Tibial nerve (tissue), 4 donors: Measurements from ENCODE around the gene PNRC1. TPM values are rescaled to one million over a fixed set of nuclear protein-coding genes. Genes with fewer than 3 reads are reported as not detected.
"Not testable (repeated sequence)": the region's sequence is repeated elsewhere in the genome, so short reads cannot be mapped to it uniquely, and the experiment has no call there.

ENCODE experiments used
- DNase-seq, 2 donors: peaks; one replicate each; pipeline ENCODE4 v3.0.0-alpha.2; 2019; ENCODE audit warnings: low spot score in 2 of 2
- H3K27ac ChIP-seq, 4 donors: fragments of 200-600 bp; sonication (generic) in 3 of 4; one replicate each; pipeline ENCODE4 v1.5.1; 2017 to 2019; ENCODE audit warnings: mild to moderate bottlenecking in 1 of 4
- H3K27me3 ChIP-seq, 2 donors: fragments of 200-600 bp; sonication (generic) in 1 of 2; one replicate each; pipeline versions ENCODE4 v1.5.1 to v1.6.0; 2017 to 2019
- H3K36me3 ChIP-seq, 3 donors: fragments of 200-600 bp; sonication (generic); one replicate each; pipeline ENCODE4 v1.5.1; 2018 to 2019
- H3K4me1 ChIP-seq, 4 donors: fragments of 200-600 bp; sonication (generic) in 3 of 4; one replicate each; pipeline ENCODE4 v1.5.1; 2017 to 2019
- H3K4me3 ChIP-seq, 4 donors: fragments of 200-600 bp; sonication (generic) in 3 of 4; one replicate each; pipeline ENCODE4 v1.5.1; 2017 to 2019; ENCODE audit warnings: mild to moderate bottlenecking in 1 of 4, moderate library complexity in 1 of 4
- H3K9me3 ChIP-seq, 4 donors: fragments of 200-600 bp; sonication (generic) in 3 of 4; one replicate each; pipeline ENCODE4 v1.5.1; 2017 to 2019
- EP300 ChIP-seq, 2 donors: sonication (generic); formaldehyde crosslinking; IDR thresholded peaks; one replicate each; pipeline ENCODE4 v1.6.1; 2017; ENCODE audit warnings: antibody characterized with exemption in 2 of 2, mild to moderate bottlenecking in 1 of 2
- POLR2A ChIP-seq, 2 donors: fragments of 450-650 bp; IDR thresholded peaks; one replicate each; pipeline ENCODE4 v1.6.1; 2017; ENCODE audit warnings: antibody characterized with exemption in 2 of 2, mild to moderate bottlenecking in 2 of 2, moderate library complexity in 2 of 2
- WGBS, 2 donors: methylation state at CpG; one replicate each; pipeline ENCODE4 v1.1.5; 2018; 5-methylcytosine and 5-hydroxymethylcytosine counted together
- total RNA-seq, 4 donors: library from RNA; depleted of rRNA; stranded (reverse); fragments of >200 nt; gene quantifications; one replicate each; pipeline ENCODE4 v1.1.0, GENCODE V29; 2016
- TF ChIP-seq, protein P1 (sequence below), 5 experiments: fragments of 200-600 bp in 3 of 5; fragments of 450-650 bp in 2 of 5; sonication (generic) in 3 of 5; IDR thresholded peaks; one replicate each; pipeline ENCODE4 v1.5.1; 2016 to 2019; ENCODE audit warnings: antibody characterized with exemption in 5 of 5, mild to moderate bottlenecking in 3 of 5, moderate library complexity in 2 of 5

Gene PNRC1
- total RNA-seq, 4 donors from 2014 or later, result 220 to 264 (median 247) TPM

DNA sequence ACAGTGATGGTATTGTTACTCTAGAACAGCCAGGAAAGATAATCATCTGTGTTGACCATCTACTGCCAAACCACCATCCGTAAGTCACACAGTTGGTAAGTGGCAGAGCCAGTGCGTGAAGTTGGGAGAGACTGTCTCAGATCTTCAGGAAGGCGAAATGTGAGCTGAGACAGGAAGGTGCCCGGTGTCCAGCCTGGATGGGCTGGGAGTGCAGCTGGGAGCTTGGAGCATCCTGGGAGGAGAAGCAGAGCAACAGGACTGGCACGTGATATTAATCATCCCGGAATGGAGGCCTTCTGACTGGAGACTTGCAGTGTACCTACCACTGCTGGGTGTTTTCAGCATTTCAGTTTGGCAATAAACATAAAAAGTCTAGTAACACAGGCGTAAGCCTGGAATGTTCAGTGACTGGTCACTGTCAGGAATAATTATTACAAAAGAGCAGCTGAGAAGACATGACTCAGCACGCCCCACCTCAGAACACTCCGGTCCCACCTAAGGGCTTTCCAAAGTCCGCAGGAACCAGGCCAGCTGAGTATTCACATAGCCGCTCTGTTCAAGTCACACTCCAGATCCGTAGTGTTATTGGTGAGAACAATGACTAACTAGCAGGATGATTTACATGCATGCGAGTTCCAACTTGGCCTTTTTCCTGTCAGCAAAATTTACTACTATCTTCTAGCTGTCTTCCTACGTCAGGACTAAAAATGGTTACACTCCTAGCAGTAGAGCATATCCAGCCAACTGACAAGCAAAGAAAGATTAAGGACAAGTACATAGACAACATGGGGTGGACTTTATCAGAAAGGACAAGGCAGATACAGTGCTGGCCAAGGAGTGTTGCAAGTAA, 45.1 kb upstream of the PNRC1 start:
- 48 to 57% methylated on average over 14 of the region's 14 CpGs for WGBS, 2 donors
- peaks cover 0 to 14% (median 3%) of the 10 kb centered on the region in 4 donors for H3K9me3 ChIP-seq
- peak; percentile 53 to 84 for DNase-seq
- TF ChIP-seq EP300 (IDR thresholded peaks at IDR 0.05), result peak; percentile 34 to 92
- no peak for TF ChIP-seq POLR2A (IDR thresholded peaks at IDR 0.05)
- TF ChIP-seq, protein P1, sequence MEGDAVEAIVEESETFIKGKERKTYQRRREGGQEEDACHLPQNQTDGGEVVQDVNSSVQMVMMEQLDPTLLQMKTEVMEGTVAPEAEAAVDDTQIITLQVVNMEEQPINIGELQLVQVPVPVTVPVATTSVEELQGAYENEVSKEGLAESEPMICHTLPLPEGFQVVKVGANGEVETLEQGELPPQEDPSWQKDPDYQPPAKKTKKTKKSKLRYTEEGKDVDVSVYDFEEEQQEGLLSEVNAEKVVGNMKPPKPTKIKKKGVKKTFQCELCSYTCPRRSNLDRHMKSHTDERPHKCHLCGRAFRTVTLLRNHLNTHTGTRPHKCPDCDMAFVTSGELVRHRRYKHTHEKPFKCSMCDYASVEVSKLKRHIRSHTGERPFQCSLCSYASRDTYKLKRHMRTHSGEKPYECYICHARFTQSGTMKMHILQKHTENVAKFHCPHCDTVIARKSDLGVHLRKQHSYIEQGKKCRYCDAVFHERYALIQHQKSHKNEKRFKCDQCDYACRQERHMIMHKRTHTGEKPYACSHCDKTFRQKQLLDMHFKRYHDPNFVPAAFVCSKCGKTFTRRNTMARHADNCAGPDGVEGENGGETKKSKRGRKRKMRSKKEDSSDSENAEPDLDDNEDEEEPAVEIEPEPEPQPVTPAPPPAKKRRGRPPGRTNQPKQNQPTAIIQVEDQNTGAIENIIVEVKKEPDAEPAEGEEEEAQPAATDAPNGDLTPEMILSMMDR (IDR thresholded peaks at IDR 0.05), result no peak
- H3K4me1 ChIP-seq, result peaks cover 0 to 33% (median 17%) of the 10 kb centered on the region in 4 donors
- no peaks in the 10 kb centered on the region for H3K27me3 ChIP-seq
- H3K36me3 ChIP-seq, result no peaks in the 10 kb centered on the region
- peak overlapping the region; percentile 64 to 88 (median 82) for H3K27ac ChIP-seq
- no peak overlapping the region for H3K4me3 ChIP-seq

DNA sequence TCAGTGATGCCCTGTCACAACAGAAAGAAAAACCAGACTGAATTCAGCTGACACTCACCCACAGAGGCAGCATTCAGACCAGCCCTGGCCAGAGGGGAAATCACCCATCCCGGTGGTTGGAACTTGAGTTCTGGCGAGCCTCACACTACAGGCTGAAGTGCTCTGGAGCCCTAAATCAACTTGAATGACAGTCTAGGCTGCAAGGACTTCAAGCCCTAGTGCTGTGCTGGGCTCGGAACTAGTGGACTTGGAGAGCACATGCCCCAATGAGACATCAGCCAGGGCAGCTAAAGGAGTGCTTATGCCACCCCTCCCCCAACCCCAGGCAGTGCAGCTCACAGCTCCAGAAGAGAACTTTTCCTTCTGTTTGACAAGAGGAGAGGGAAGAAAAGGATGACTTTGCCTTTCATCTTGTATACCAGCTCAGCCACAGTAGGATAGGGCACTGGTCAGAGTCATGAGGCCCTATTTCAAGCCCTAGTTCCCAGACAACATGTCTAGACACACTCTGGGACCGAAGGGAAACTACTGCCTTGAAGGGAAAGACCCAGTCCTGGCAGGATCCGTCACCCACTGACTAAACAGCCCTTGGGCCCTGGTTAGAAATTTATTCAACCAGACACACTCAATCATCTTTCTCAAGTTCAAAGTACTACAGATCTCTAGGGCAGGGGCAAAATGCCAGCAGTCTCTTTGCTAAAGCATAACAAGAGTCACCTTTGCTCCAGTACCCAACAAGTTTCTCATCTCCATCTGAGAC, 43.2 kb upstream of the PNRC1 start:
- TF ChIP-seq EP300 (IDR thresholded peaks at IDR 0.05), result no peak
- TF ChIP-seq, protein P1 (IDR thresholded peaks at IDR 0.05), result no peak
- no peak for TF ChIP-seq POLR2A (IDR thresholded peaks at IDR 0.05)
- Histone ChIP-seq H3K27me3 (no peaks in the 10 kb centered on the region), H3K4me3 (no peak overlapping the region), H3K4me1 (peaks cover 0 to 33% (median 17%) of the 10 kb centered on the region in 4 donors), H3K9me3 (peaks cover 0 to 14% (median 3%) of the 10 kb centered on the region in 4 donors), H3K27ac (peak overlapping the region in 3 of 4 donors; percentile 76 to 88 (median 88)), H3K36me3 (no peaks in the 10 kb centered on the region)
- WGBS, 2 donors, result 68 to 79% methylated on average over 3 to 5 of the region's 5 CpGs
- no peak for DNase-seq

DNA sequence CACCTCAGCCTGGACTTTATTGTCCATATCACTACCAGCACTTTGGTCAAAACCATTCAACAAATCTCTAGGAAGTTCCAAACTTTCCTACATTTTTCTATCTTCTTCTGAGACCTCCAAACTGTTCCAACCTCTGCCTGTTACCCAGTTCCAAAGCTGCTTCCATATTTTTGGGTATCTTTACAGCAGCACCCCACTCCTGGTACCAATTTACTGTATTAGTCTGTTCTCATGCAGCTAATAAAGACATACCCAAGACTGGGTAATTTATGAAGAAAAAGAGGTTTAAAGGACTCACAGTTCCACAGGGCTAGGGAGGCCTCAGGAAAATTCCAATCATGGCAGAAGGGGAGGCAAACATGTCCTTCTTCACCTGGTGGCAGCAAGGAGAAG, 42.7 kb upstream of the PNRC1 start:
- DNase-seq, H3K36me3 ChIP-seq, H3K27ac ChIP-seq, H3K27me3 ChIP-seq, H3K4me3 ChIP-seq: not testable (repeated sequence)
- H3K4me1 ChIP-seq, result peaks cover 0 to 33% (median 17%) of the 10 kb centered on the region in 4 donors
- peaks cover 0 to 14% (median 3%) of the 10 kb centered on the region in 4 donors for H3K9me3 ChIP-seq

DNA sequence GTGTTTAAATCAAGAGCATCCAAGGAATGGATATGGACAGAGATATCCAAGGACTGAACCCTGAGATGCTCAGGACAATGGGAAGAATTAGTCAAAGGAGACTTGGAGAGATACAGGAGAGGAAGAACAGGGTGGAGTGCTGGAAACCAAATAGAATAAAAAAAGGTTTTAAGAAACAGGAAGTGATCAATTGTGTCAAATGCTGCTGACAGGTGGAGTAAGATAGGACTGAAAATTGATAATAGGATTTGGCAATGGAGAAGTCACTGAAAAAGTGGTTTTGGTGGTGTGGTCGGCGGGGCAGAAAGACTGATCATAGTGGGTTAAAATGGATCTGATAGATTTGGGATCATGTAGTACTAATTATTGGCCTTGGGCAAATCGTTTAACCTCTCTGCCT, 37.9 kb upstream of the PNRC1 start:
- no peak for DNase-seq
- no peak for TF ChIP-seq POLR2A (IDR thresholded peaks at IDR 0.05)
- TF ChIP-seq, protein P1 (IDR thresholded peaks at IDR 0.05), result no peak
- TF ChIP-seq EP300 (IDR thresholded peaks at IDR 0.05), result no peak
- Histone ChIP-seq H3K4me1 (no peaks in the 10 kb centered on the region), H3K36me3 (no peaks in the 10 kb centered on the region), H3K27me3 (no peaks in the 10 kb centered on the region), H3K27ac (no peak overlapping the region), H3K9me3 (peaks cover 0 to 10% (median under 1%) of the 10 kb centered on the region in 4 donors), H3K4me3 (no peak overlapping the region)
- 81 to 91% methylated on average over 3 of the region's 3 CpGs for WGBS, 2 donors

DNA sequence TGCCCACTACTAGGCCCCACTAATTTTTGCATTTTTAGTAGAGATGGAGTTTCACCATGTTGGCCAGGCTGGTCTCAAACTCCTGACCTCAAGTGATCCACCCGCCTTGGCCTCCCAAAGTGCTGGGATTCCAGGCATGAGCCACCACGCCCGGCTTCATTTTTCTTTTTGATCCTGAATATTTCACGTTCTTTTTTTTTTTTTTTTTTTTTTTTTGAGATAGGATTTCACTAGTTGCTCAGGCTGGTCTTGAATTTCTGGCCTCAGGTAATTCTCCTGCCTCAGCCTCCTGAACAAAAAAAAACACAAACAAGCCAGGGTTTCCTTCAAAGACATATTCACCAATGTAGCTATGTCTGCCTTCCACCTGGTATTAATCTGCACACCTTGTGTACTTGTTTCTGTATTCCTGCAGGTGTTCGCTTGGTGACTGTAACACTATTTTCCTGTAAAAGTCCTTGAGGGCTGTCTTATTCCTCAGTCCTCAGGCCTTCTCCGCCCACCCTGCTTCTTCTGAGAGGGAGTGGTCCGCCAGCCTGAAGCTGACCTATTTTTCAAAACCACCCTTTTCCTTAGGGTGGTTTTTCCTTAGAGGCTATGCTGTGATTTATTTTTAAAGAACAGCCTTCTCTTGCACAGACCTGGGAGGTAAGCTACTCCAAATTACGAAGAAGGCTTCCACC, 36.1 kb upstream of the PNRC1 start:
- no peaks in the 10 kb centered on the region for H3K27me3 ChIP-seq
- DNase-seq, result no peak
- H3K4me1 ChIP-seq, result no peaks in the 10 kb centered on the region
- WGBS, 2 donors, result 85 to 91% methylated on average over 8 of the region's 8 CpGs
- no peak overlapping the region for H3K4me3 ChIP-seq
- no peaks in the 10 kb centered on the region for H3K36me3 ChIP-seq
- no peaks in the 10 kb centered on the region for H3K9me3 ChIP-seq
- no peak overlapping the region for H3K27ac ChIP-seq
- no peak for TF ChIP-seq POLR2A (IDR thresholded peaks at IDR 0.05)
- TF ChIP-seq, protein P1 (IDR thresholded peaks at IDR 0.05), result no peak
- no peak for TF ChIP-seq EP300 (IDR thresholded peaks at IDR 0.05)
